ENCODE results near the gene CCDC92B.
A peak's percentile ranks its signal among the peaks of the same experiment; 100 is the strongest.
"Not testable (repeated sequence)": the region's sequence is repeated elsewhere in the genome, so short reads cannot be mapped to it uniquely, and the experiment has no call there.

The CCDC92B gene

GRCh38 chr17:2700491-2701141 lies 48.8 kb downstream of the CCDC92B start:
- Mint-ChIP-seq H3K27ac (no peak overlapping the region), H3K27me3 (no peaks in the 10 kb centered on the region), H3K36me3 (peaks cover 8% of the 10 kb centered on the region), H3K4me3 (no peak overlapping the region), H3K9me3 (no peaks in the 10 kb centered on the region), H3K4me1 (peaks cover 9% of the 10 kb centered on the region)
- no peak for DNase-seq (ENCODE audit: low spot score in 2 of 2)
- no peak for ATAC-seq (ENCODE audit: low read depth)

- DNase-seq (ENCODE audit: low spot score in 2 of 2): no peak
- Mint-ChIP-seq H3K27ac (no peak overlapping the region), H3K4me1 (peaks cover 5% of the 10 kb centered on the region), H3K36me3 (peaks cover 7% of the 10 kb centered on the region), H3K9me3 (no peaks in the 10 kb centered on the region), H3K27me3 (no peaks in the 10 kb centered on the region), H3K4me3 (no peak overlapping the region)
- ATAC-seq (ENCODE audit: low read depth): no peak
These were observed 49.4 kb downstream of the CCDC92B start for GRCh38 chr17:2700030-2700490.

DNA sequence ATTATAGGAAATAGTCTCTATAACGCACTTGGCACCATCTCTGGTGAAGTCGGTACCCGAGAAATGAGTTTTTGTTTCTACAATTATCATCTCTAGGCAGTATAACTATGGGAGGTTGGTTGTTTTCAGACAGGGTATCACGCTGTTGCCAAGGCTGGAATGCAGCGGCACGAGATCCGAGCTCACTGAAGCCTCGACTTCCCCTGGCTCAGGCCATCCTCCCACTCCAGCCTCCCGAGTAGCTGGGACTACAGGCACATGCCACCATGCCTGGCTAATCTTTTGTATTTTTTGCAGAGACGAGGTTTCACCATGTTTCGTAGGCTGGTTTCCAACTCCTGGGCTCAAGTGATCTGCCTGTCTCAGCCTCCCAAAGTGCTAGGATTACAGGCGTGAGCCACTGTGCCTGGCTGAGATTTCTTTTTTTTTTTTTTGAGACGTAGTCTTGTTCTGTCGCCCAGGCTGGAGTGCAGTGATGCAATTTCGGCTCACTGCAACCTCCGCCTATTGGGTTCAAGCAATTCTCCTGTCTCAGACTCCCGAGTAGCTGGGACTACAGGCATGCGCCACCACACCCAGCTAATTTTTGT lies 50.1 kb downstream of the CCDC92B start:
- ATAC-seq (ENCODE audit: low read depth); H3K36me3 Mint-ChIP-seq: not testable (repeated sequence)

DNA sequence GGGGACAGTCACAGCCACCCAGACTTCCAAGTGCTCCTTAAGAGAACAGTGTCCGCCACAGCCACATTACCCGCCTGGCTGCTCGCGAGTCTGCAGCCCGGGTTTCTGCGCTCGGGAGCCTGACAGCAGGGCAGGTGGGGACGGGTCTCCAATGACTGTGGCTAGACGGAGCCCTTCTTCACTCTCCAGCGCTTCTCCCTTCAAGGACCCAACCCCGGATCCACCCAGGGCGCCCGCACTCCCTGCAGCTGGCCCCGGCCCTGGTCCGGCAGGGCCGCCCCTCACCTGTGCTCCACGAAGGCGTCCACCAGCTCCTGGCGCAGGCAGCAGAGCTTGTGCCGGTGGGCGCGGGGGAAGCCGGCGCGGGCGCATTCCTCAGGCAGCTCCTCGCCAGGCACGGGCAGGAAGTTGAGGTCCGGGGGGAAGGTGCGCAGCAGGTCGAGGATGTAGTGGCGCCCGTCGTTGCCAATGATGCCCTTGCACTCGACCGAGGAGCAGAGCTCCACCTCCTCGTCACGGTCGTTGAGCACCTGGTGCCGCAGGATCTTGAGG lies 51.8 kb downstream of the CCDC92B start:
- Mint-ChIP-seq H3K9me3 (no peaks in the 10 kb centered on the region), H3K27me3 (no peaks in the 10 kb centered on the region), H3K27ac (no peak overlapping the region), H3K4me3 (no peak overlapping the region), H3K36me3 (peaks cover 6% of the 10 kb centered on the region), H3K4me1 (peaks cover 2% of the 10 kb centered on the region)
- ATAC-seq (ENCODE audit: low read depth): no peak
- DNase-seq (ENCODE audit: low spot score in 2 of 2): no peak

More for the DNA sequence above, 50.1 kb downstream of the CCDC92B start:
- H3K4me3 Mint-ChIP-seq; H3K4me1 Mint-ChIP-seq; H3K27me3 Mint-ChIP-seq; H3K9me3 Mint-ChIP-seq; DNase-seq (ENCODE audit: low spot score in 2 of 2); H3K27ac Mint-ChIP-seq: not testable (repeated sequence)

DNA sequence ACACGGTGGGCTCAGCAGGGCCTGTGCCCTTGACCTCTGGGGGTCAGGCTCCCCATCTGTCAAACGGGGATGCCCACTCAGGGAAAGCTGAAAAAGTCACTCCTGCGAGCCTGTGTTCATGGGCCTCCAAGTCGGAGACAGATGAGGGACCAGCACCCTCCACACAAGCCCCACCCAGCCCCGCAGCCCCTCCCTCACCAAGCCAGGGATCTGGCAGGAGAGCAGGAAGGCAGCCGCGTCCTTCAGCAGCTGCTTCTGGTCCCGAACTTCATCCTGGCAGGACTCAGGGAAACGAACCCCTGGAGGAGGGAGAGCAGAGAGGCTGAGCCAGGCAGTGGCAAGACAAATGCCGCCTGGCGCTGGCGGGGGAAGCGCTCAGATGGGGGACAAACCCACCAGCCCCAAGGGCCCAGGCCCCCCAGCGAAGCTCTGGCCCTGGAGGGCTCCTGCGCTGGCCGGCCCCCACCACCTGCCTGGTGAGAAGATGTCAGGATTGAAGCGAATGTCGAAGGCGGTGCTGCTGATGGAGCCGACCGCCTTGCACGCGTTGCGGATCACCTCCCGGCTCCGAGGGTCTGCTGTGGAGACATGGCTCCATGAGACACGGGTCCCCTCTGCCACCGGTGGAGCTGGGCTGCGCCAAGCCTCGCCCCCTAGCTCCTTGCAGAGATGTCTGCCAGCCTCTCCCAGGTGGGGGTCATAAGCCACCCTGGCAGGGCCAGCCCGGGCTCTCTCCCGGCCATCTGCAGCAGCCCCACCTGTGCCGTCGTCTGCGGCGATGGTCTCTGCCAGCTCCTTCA lies 53.3 kb downstream of the CCDC92B start:
- Mint-ChIP-seq H3K4me3 (no peak overlapping the region), H3K36me3 (peaks cover 8% of the 10 kb centered on the region), H3K4me1 (peaks cover 2% of the 10 kb centered on the region), H3K27ac (no peak overlapping the region), H3K9me3 (no peaks in the 10 kb centered on the region), H3K27me3 (no peaks in the 10 kb centered on the region)
- DNase-seq (ENCODE audit: low spot score in 2 of 2) (no peak), ATAC-seq (ENCODE audit: low read depth) (no peak)

GRCh38 chr17:2695243-2695960 lies 54.0 kb downstream of the CCDC92B start:
- H3K9me3 Mint-ChIP-seq: no peaks in the 10 kb centered on the region

GRCh38 chr17:2694381-2695242 lies 54.8 kb downstream of the CCDC92B start:
- Mint-ChIP-seq H3K4me1 (peaks cover 2% of the 10 kb centered on the region), H3K27me3 (no peaks in the 10 kb centered on the region), H3K27ac (no peak overlapping the region), H3K36me3 (peaks cover 8% of the 10 kb centered on the region), H3K4me3 (no peak overlapping the region), H3K9me3 (no peaks in the 10 kb centered on the region)
- DNase-seq (ENCODE audit: low spot score in 2 of 2): no peak
- ATAC-seq (ENCODE audit: low read depth): no peak

More at GRCh38 chr17:2695243-2695960, 54.0 kb downstream of the CCDC92B start:
- Mint-ChIP-seq H3K4me1 (peaks cover 2% of the 10 kb centered on the region), H3K27ac (no peak overlapping the region), H3K4me3 (no peak overlapping the region), H3K27me3 (no peaks in the 10 kb centered on the region), H3K36me3 (peaks cover 8% of the 10 kb centered on the region)
- DNase-seq (ENCODE audit: low spot score in 2 of 2) (no peak), ATAC-seq (ENCODE audit: low read depth) (no peak)

GRCh38 chr17:2693561-2694380 lies 55.7 kb downstream of the CCDC92B start:
- Mint-ChIP-seq H3K27me3 (no peaks in the 10 kb centered on the region), H3K36me3 (peaks cover 8% of the 10 kb centered on the region), H3K27ac (no peak overlapping the region), H3K4me3 (no peak overlapping the region), H3K9me3 (no peaks in the 10 kb centered on the region), H3K4me1 (peaks cover 6% of the 10 kb centered on the region)
- no peak for ATAC-seq (ENCODE audit: low read depth)
- no peak for DNase-seq (ENCODE audit: low spot score in 2 of 2)

- Mint-ChIP-seq H3K4me1 (peaks cover 6% of the 10 kb centered on the region), H3K4me3 (no peak overlapping the region), H3K9me3 (no peaks in the 10 kb centered on the region), H3K36me3 (peaks cover 8% of the 10 kb centered on the region), H3K27me3 (no peaks in the 10 kb centered on the region), H3K27ac (no peak overlapping the region)
- no peak for DNase-seq (ENCODE audit: low spot score in 2 of 2)
- ATAC-seq (ENCODE audit: low read depth): no peak
These were observed 56.7 kb downstream of the CCDC92B start for GRCh38 chr17:2692781-2693135.

GRCh38 chr17:2691965-2692780 lies 57.3 kb downstream of the CCDC92B start:
- no peak for DNase-seq (ENCODE audit: low spot score in 2 of 2)
- Mint-ChIP-seq H3K4me3 (no peak overlapping the region), H3K27me3 (no peaks in the 10 kb centered on the region), H3K36me3 (peaks cover 8% of the 10 kb centered on the region), H3K9me3 (no peaks in the 10 kb centered on the region), H3K27ac (no peak overlapping the region), H3K4me1 (peaks cover 6% of the 10 kb centered on the region)
- no peak for ATAC-seq (ENCODE audit: low read depth)

- peaks cover 6% of the 10 kb centered on the region for H3K4me1 Mint-ChIP-seq
- no peak overlapping the region for H3K4me3 Mint-ChIP-seq
- peak in 1 of 2 donors; percentile 9 for DNase-seq (ENCODE audit: low spot score in 2 of 2)
- no peak overlapping the region for H3K27ac Mint-ChIP-seq
- H3K27me3 Mint-ChIP-seq: no peaks in the 10 kb centered on the region
- H3K9me3 Mint-ChIP-seq: no peaks in the 10 kb centered on the region
- peaks cover 8% of the 10 kb centered on the region for H3K36me3 Mint-ChIP-seq
- no peak for ATAC-seq (ENCODE audit: low read depth)
These were observed 58.2 kb downstream of the CCDC92B start for GRCh38 chr17:2691069-2691871.

All from memory B cell (primary cell).